Caco-2 (cell line): Measurements from ENCODE around the gene GNAI1. TPM values are rescaled to one million over a fixed set of nuclear protein-coding genes. Genes with fewer than 3 reads are reported as not detected.

ENCODE experiments used
- BruUV-seq: library from RNA; stranded (reverse); fragments of 400-500 nt; replicated peaks from 2 replicates; lab custom pipeline; 2021; lab: Mats Ljungman, UMichigan
- CTCF ChIA-PET: fragments of 300-600 bp; sonication (Branson Sonifier 250); formaldehyde crosslinking; loops from one replicate; lab custom pipeline; 2022; ENCODE audit warnings: antibody characterized with exemption; lab: Charles Lee
- POLR2A ChIA-PET: fragments of 300-600 bp; sonication (Branson Sonifier 250); formaldehyde crosslinking; loops from one replicate; lab custom pipeline; 2022; ENCODE audit warnings: antibody characterized with exemption; lab: Charles Lee
- DNase-seq, 2 experiments: peaks; one replicate each; pipeline versions ENCODE4 v3.0.0 to v3.0.0-alpha.2; 2020 to 2022
- H3K27me3 ChIP-seq: replicated peaks from 2 replicates; pipeline ENCODE4 v1.6.0; 2011; ENCODE audit warnings: low read length; ENCODE audit not compliant: control insufficient read depth, insufficient read depth
- H3K36me3 ChIP-seq: 2 replicates; pipeline ENCODE4 v1.5.1; 2011; ENCODE audit warnings: low read length; ENCODE audit not compliant: control insufficient read depth, insufficient read depth
- H3K4me1 ChIP-seq: fragments of 250-450 bp; sonication (Bioruptor Pico); 2 replicates; pipeline ENCODE4 v1.5.1; 2020; ENCODE audit warnings: mild to moderate bottlenecking
- H3K4me3 ChIP-seq: 2 replicates; pipeline ENCODE4 v1.5.1; 2011; ENCODE audit warnings: low read depth, mild to moderate bottlenecking, control low read depth, low read length
- H3K9me3 ChIP-seq: fragments of 250-450 bp; sonication (Bioruptor Pico); 2 replicates; pipeline ENCODE4 v1.5.1; 2020; ENCODE audit warnings: mild to moderate bottlenecking, moderate library complexity
- H3K27ac Mint-ChIP-seq: one replicate; pipeline ENCODE4 v1.8.0; 2022; ENCODE audit warnings: mixed read lengths; ENCODE audit not compliant: unreplicated experiment
- H3K27me3 Mint-ChIP-seq: one replicate; pipeline ENCODE4 v1.8.0; 2022; ENCODE audit warnings: mixed read lengths; ENCODE audit not compliant: insufficient read depth, unreplicated experiment
- H3K36me3 Mint-ChIP-seq: one replicate; pipeline ENCODE4 v1.8.0; 2022; ENCODE audit warnings: mild to moderate bottlenecking, mixed read lengths; ENCODE audit not compliant: insufficient read depth, unreplicated experiment
- H3K4me1 Mint-ChIP-seq: one replicate; pipeline ENCODE4 v1.8.0; 2022; ENCODE audit warnings: low read depth, mixed read lengths; ENCODE audit not compliant: unreplicated experiment
- H3K4me3 Mint-ChIP-seq: one replicate; pipeline ENCODE4 v1.8.0; 2022; ENCODE audit warnings: mild to moderate bottlenecking, moderate library complexity, mixed read lengths; ENCODE audit not compliant: unreplicated experiment
- H3K9me3 Mint-ChIP-seq: one replicate; pipeline ENCODE4 v1.8.0; 2022; ENCODE audit warnings: mixed read lengths; ENCODE audit not compliant: unreplicated experiment
- intact Hi-C: fragments of 100-400 bp; cut with micrococcal nuclease; formaldehyde crosslinking; loops from one replicate; pipeline ENCODE4 v1.10.0; 2022; ENCODE audit not compliant: unreplicated experiment
- total RNA-seq: library from RNA; stranded (reverse); gene quantifications from 2 replicates; pipeline ENCODE4 v1.2.3, GENCODE V29; 2022
- TF ChIP-seq, protein P1 (sequence below), 2 experiments: fragments of 200-600 bp in 1 of 2; IDR thresholded peaks; 1 replicate in 1 of 2; 2 replicates in 1 of 2; pipeline versions ENCODE4 v1.5.1 to v1.8.0; 2011 to 2022; ENCODE audit warnings: antibody characterized with exemption in 1 of 2, control low read depth in 1 of 2, inconsistent platforms in 1 of 2, low read depth in 1 of 2, low read length in 1 of 2, mild to moderate bottlenecking in 1 of 2, moderate library complexity in 1 of 2; ENCODE audit not compliant: insufficient read depth in 1 of 2, severe bottlenecking in 1 of 2, unreplicated experiment in 1 of 2

The GNAI1 gene
- total RNA-seq, 1 experiment from 2014 or later = 2.1 TPM

DNA sequence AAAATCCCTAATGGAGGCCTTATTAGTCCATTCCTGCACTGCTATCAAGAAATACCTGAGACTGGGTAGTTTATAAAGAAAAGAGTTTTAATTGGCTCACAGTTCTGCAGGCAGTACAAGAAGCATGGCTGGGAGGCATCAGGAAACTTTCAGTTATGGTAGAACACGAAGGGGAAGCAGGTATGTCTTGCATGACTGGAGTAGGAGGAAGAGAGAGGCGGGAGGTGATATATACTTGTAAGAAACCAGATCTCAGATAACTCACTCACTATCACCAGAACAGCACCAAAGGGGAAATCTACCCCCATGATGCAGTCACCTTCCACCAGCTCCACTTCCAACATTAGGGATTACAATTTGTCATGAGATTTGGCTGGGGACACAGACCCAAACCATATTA, 35.8 kb downstream of the GNAI1 start:
- CTCF ChIA-PET = no interaction called here
- Histone ChIP-seq H3K4me3 (no peak overlapping the region), H3K36me3 (no peaks in the 10 kb centered on the region), H3K27me3 (no peaks in the 10 kb centered on the region), H3K4me1 (no peaks in the 10 kb centered on the region), H3K9me3 (no peaks in the 10 kb centered on the region; the same call in 1 of the 2 replicates)
- POLR2A ChIA-PET = no interaction called here
- H3K36me3 Mint-ChIP-seq = no peaks in the 10 kb centered on the region
- H3K27me3 Mint-ChIP-seq = no peaks in the 10 kb centered on the region
- intact Hi-C loops = no loop called here
- no peak overlapping the region for H3K4me3 Mint-ChIP-seq
- TF ChIP-seq, protein P1, sequence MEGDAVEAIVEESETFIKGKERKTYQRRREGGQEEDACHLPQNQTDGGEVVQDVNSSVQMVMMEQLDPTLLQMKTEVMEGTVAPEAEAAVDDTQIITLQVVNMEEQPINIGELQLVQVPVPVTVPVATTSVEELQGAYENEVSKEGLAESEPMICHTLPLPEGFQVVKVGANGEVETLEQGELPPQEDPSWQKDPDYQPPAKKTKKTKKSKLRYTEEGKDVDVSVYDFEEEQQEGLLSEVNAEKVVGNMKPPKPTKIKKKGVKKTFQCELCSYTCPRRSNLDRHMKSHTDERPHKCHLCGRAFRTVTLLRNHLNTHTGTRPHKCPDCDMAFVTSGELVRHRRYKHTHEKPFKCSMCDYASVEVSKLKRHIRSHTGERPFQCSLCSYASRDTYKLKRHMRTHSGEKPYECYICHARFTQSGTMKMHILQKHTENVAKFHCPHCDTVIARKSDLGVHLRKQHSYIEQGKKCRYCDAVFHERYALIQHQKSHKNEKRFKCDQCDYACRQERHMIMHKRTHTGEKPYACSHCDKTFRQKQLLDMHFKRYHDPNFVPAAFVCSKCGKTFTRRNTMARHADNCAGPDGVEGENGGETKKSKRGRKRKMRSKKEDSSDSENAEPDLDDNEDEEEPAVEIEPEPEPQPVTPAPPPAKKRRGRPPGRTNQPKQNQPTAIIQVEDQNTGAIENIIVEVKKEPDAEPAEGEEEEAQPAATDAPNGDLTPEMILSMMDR (IDR thresholded peaks at IDR 0.05; ENCODE audit: insufficient read depth in 1 of 2, low read depth in 1 of 2, low read length in 1 of 2, severe bottlenecking in 1 of 2, unreplicated experiment in 1 of 2) = no peak
- DNase-seq = no peak
- H3K4me1 Mint-ChIP-seq = no peaks in the 10 kb centered on the region
- no TSS peak for BruUV-seq
- no peak overlapping the region for H3K27ac Mint-ChIP-seq
- H3K9me3 Mint-ChIP-seq = no peaks in the 10 kb centered on the region

GRCh38 chr7:80172387-80172786, 37.8 kb downstream of the GNAI1 start:
- intact Hi-C loops = no loop called here
- H3K4me3 Mint-ChIP-seq = no peak overlapping the region
- H3K9me3 ChIP-seq = no peaks in the 10 kb centered on the region; the same call in 1 of the 2 replicates
- H3K9me3 Mint-ChIP-seq = no peaks in the 10 kb centered on the region
- ChIA-PET CTCF (no interaction called here), POLR2A (no interaction called here)
- H3K4me3 ChIP-seq = no peak overlapping the region
- no peaks in the 10 kb centered on the region for H3K36me3 ChIP-seq
- BruUV-seq = no TSS peak
- DNase-seq = no peak
- TF ChIP-seq, protein P1 (IDR thresholded peaks at IDR 0.05; ENCODE audit: insufficient read depth in 1 of 2, low read depth in 1 of 2, low read length in 1 of 2, severe bottlenecking in 1 of 2, unreplicated experiment in 1 of 2) = no peak
- no peaks in the 10 kb centered on the region for H3K4me1 ChIP-seq
- no peaks in the 10 kb centered on the region for H3K27me3 ChIP-seq
- H3K4me1 Mint-ChIP-seq = no peaks in the 10 kb centered on the region
- H3K27me3 Mint-ChIP-seq = no peaks in the 10 kb centered on the region
- no peaks in the 10 kb centered on the region for H3K36me3 Mint-ChIP-seq
- no peak overlapping the region for H3K27ac Mint-ChIP-seq

DNA sequence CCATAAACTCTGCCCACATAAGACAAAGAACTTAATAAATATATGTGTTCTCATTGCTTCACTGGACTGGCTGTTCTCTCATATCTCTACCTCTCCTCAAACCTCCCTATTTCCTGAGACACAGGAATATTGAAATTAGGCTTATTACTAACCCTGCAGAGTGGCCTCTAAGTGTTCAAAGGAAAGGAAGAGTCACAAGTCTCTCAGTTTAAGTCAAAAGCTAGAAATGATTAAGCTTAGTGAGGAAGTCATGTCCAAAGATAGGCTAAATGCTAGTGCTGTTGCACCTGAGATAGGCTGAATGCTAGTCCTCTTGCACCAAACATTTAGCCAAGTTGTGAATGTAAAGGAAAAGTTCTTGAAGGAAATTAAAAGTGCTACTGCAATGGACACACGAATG, 41.1 kb downstream of the GNAI1 start:
- no peaks in the 10 kb centered on the region for H3K27me3 Mint-ChIP-seq
- CTCF ChIA-PET = no interaction called here
- no TSS peak for BruUV-seq
- TF ChIP-seq, protein P1 (IDR thresholded peaks at IDR 0.05; ENCODE audit: insufficient read depth in 1 of 2, low read depth in 1 of 2, low read length in 1 of 2, severe bottlenecking in 1 of 2, unreplicated experiment in 1 of 2) = no peak
- Histone ChIP-seq H3K4me1 (no peaks in the 10 kb centered on the region), H3K36me3 (no peaks in the 10 kb centered on the region), H3K27me3 (no peaks in the 10 kb centered on the region; the same call in 1 of the 2 replicates), H3K4me3 (no peak overlapping the region), H3K9me3 (no peaks in the 10 kb centered on the region)
- POLR2A ChIA-PET = no interaction called here
- H3K4me1 Mint-ChIP-seq = no peaks in the 10 kb centered on the region
- H3K4me3 Mint-ChIP-seq = no peak overlapping the region
- intact Hi-C loops = no loop called here
- H3K36me3 Mint-ChIP-seq = no peaks in the 10 kb centered on the region
- no peak overlapping the region for H3K27ac Mint-ChIP-seq
- DNase-seq = no peak
- no peaks in the 10 kb centered on the region for H3K9me3 Mint-ChIP-seq
